ENCODE results near the gene SELENOH.
"Not testable (repeated sequence)": the region's sequence is repeated elsewhere in the genome, so short reads cannot be mapped to it uniquely, and the experiment has no call there.

The SELENOH gene

GRCh38 chr11:57741132-57742086 is at the start of gene SELENOH:
Gene SELENOH (plus strand): TSS chr11:57741491. CDS start chr11:57741596, 105 bp downstream.
- DNase-seq = peak; percentile 93

- DNase-seq = no peak
These were observed 42.4 kb upstream of the SELENOH start for GRCh38 chr11:57698843-57699365.

GRCh38 chr11:57699813-57700212 is 41.5 kb upstream of the SELENOH start:
- no peak for DNase-seq

- no peak for DNase-seq
These were observed 40.9 kb upstream of the SELENOH start for GRCh38 chr11:57700425-57700824.

- no peak for DNase-seq
These were observed 38.0 kb upstream of the SELENOH start for GRCh38 chr11:57703341-57703740.

GRCh38 chr11:57704932-57705331 is 36.4 kb upstream of the SELENOH start:
- no peak for DNase-seq

- not testable (repeated sequence) for DNase-seq
These were observed 35.9 kb upstream of the SELENOH start for GRCh38 chr11:57705432-57705831.

GRCh38 chr11:57709802-57710367 is 31.4 kb upstream of the SELENOH start:
- DNase-seq = no peak

GRCh38 chr11:57711414-57712255 is 29.7 kb upstream of the SELENOH start, which contains the start of gene MED19:
Gene MED19 (minus strand): TSS chr11:57712215. CDS start chr11:57712179, 36 bp downstream.
- DNase-seq = peak; percentile 87

GRCh38 chr11:57712256-57713150 is 28.8 kb upstream of the SELENOH start, which contains the start of gene TMX2:
Gene TMX2 (plus strand): TSS chr11:57712593. CDS start chr11:57712619, 26 bp downstream.
- DNase-seq = peak; percentile 99

GRCh38 chr11:57713835-57714234 is 27.5 kb upstream of the SELENOH start:
- no peak for DNase-seq

GRCh38 chr11:57716726-57717125 is 24.6 kb upstream of the SELENOH start:
- DNase-seq = not testable (repeated sequence)

- no peak for DNase-seq
These were observed 14.1 kb upstream of the SELENOH start for GRCh38 chr11:57727185-57727584.

GRCh38 chr11:57728829-57729228 is 12.5 kb upstream of the SELENOH start:
- no peak for DNase-seq

GRCh38 chr11:57729479-57729878 is 11.8 kb upstream of the SELENOH start:
- no peak for DNase-seq

- DNase-seq = no peak
These were observed 8.6 kb upstream of the SELENOH start for GRCh38 chr11:57732661-57733060.

GRCh38 chr11:57735619-57736298 is 5.5 kb upstream of the SELENOH start:
- DNase-seq = no peak

GRCh38 chr11:57742087-57742452 is 779 bp downstream of the SELENOH start:
- DNase-seq = no peak

- no peak for DNase-seq
These were observed 3.1 kb downstream of the SELENOH start for GRCh38 chr11:57744357-57744756.

- DNase-seq = no peak
These were observed 3.9 kb downstream of the SELENOH start for GRCh38 chr11:57745206-57745605.

GRCh38 chr11:57746920-57747319 is 5.6 kb downstream of the SELENOH start:
- no peak for DNase-seq
